Kidney (tissue), 14 donors: ENCODE results near the gene PTK6. TPM values are rescaled to one million over a fixed set of nuclear protein-coding genes. Genes with fewer than 3 reads are reported as not detected.
"Not testable (repeated sequence)": the region's sequence is repeated elsewhere in the genome, so short reads cannot be mapped to it uniquely, and the experiment has no call there.

Experiments
- DNase-seq, 5 donors: peaks; one replicate each; pipeline ENCODE4 v3.0.0-alpha.2; 2013 to 2020
- FAIRE-seq: peaks from 2 replicates; lab custom pipeline; 2012; peaks lifted over from hg19 to GRCh38; lab: Jason Lieb, UNC
- H3K27ac ChIP-seq, 2 donors: one replicate each; pipeline ENCODE4 v1.7.0; 2013; ENCODE audit warnings: low read depth in 2 of 2, low read length in 2 of 2, inconsistent platforms in 1 of 2
- H3K27me3 ChIP-seq: one replicate; pipeline ENCODE4 v1.7.1; 2013; ENCODE audit warnings: low read length, inconsistent platforms; ENCODE audit not compliant: control insufficient read depth, insufficient read depth
- H3K36me3 ChIP-seq, 3 donors: one replicate each; pipeline versions ENCODE4 v1.7.0 to v1.7.1; 2013; ENCODE audit warnings: low read length in 3 of 3, control low read depth in 1 of 3, inconsistent platforms in 1 of 3; ENCODE audit not compliant: insufficient read depth in 3 of 3, control insufficient read depth in 2 of 3
- H3K4me1 ChIP-seq, 3 donors: one replicate each; pipeline versions ENCODE4 v1.7.0 to v1.7.1; 2013; ENCODE audit warnings: low read length in 3 of 3, inconsistent platforms in 1 of 3, low read depth in 1 of 3; ENCODE audit not compliant: control insufficient read depth in 2 of 3, insufficient read depth in 2 of 3
- H3K4me3 ChIP-seq, 3 donors: one replicate each; pipeline versions ENCODE4 v1.7.0 to v1.8.1; 2013; ENCODE audit warnings: low read length in 3 of 3, control low read depth in 1 of 3, inconsistent platforms in 1 of 3
- H3K9ac ChIP-seq, 3 donors: one replicate each; pipeline versions ENCODE4 v1.7.0 to v1.7.1; 2013; ENCODE audit warnings: low read length in 3 of 3, control low read depth in 1 of 3, inconsistent platforms in 1 of 3
- H3K9me3 ChIP-seq, 3 donors: one replicate each; pipeline versions ENCODE4 v1.7.0 to v1.7.1; 2013; ENCODE audit warnings: low read length in 3 of 3, control low read depth in 1 of 3, inconsistent platforms in 1 of 3; ENCODE audit not compliant: control insufficient read depth in 2 of 3, insufficient read depth in 1 of 3
- intact Hi-C: fragments of 100-400 bp; cut with DNase I; formaldehyde crosslinking; loops from one replicate; pipeline ENCODE4 v1.11.1; 2022
- polyA plus RNA-seq: library from polyadenylated mRNA; stranded (reverse); fragments of 350-450 nt; fragmentation: Illumina TruSeq; extraction: RNeasy Lipid Tissue Mini Kit (QIAGEN cat#74804); gene quantifications from one replicate; pipeline ENCODE4 v1.2.3, GENCODE V29; 2014; ENCODE audit warnings: low read depth, low replicate concordance; ENCODE audit not compliant: insufficient read depth
- total RNA-seq: library from RNA; stranded (reverse); fragmentation: NEBNext Ultra II Directional; extraction: Animal tissue kit (Norgen Biotek cat#: 25700); gene quantifications from one replicate; pipeline ENCODE4 v1.2.1, GENCODE V29; 2021
- TF ChIP-seq, protein P1 (sequence below): IDR thresholded peaks from 3 replicates; pipeline ENCODE4 v1.5.1; 2012; ENCODE audit warnings: mild to moderate bottlenecking, moderate library complexity, borderline replicate concordance; ENCODE audit not compliant: insufficient read depth; ENCODE audit errors: extremely low read depth
- donor health status: control.
- donor health status: control.
- donor health status: control.
- donor health status: control.
- donor health status: control.
- donor health status: DM: yes; HTN: yes; CAD: no.
- donor health status: Normal renal cell carcinoma (clear cell type).

PTK6 gene
- total and polyA plus RNA-seq, 2 donors from 2014 or later = 0.26 to 1.1 TPM

DNA sequence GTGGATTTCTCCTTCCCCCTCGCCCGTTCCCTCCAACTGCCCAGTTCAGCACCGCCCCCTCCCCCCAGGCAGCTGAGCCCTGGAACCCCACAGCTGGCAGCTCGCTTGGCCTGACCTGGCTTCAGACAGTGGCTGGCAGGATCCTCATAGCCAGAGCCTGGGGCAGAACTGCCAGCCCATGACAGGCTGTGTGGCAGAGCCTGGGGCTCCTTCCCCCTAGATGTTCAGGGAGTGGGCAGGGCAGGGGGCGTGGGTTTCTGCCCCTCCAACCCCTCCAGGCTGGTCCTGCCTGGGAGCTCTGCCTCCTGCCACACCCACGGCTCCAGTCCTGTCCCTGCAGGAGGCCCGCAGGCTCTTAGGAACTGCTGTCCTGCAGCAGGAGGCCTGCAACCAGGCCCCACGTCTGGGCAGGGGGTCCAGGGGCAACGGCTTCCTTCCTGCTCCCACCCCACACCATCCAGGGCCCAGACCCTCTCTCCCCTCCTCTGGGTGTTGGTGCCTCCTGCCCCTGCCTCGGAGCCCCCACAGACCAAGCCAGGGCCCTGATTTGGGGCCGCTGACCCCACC, 55.1 kb downstream of the PTK6 start:
- no peak for DNase-seq

DNA sequence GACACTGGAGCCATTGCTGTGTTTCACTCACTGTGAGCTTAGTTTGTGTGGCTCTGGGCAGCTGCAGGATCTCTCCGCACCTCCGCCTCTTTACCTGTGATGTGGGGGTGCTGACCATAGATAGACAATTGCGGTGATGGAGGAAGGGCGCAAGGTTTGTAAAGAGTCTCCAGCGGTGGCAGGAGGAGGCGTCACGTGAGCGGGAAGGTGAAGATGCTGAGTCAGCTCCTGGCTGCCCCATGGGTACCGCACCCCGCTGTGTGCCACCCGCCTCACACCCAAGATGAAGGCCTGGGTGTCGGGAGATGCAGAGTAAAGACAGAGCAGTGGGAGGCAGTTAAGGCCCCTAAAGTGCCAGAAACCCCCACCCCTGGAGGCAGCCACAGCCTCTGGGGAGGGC, 55.7 kb downstream of the PTK6 start:
- DNase-seq (no peak), FAIRE-seq (no peak)
- no peaks in the 10 kb centered on the region for H3K9me3 ChIP-seq
- H3K4me1 ChIP-seq = peaks cover 0 to 4% (median 0%) of the 10 kb centered on the region in 3 donors
- no peak overlapping the region for H3K9ac ChIP-seq
- no peak overlapping the region for H3K4me3 ChIP-seq
- no peaks in the 10 kb centered on the region for H3K36me3 ChIP-seq
- intact Hi-C loops = no loop called here
- TF ChIP-seq, protein P1, sequence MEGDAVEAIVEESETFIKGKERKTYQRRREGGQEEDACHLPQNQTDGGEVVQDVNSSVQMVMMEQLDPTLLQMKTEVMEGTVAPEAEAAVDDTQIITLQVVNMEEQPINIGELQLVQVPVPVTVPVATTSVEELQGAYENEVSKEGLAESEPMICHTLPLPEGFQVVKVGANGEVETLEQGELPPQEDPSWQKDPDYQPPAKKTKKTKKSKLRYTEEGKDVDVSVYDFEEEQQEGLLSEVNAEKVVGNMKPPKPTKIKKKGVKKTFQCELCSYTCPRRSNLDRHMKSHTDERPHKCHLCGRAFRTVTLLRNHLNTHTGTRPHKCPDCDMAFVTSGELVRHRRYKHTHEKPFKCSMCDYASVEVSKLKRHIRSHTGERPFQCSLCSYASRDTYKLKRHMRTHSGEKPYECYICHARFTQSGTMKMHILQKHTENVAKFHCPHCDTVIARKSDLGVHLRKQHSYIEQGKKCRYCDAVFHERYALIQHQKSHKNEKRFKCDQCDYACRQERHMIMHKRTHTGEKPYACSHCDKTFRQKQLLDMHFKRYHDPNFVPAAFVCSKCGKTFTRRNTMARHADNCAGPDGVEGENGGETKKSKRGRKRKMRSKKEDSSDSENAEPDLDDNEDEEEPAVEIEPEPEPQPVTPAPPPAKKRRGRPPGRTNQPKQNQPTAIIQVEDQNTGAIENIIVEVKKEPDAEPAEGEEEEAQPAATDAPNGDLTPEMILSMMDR = no peak
- H3K27me3 ChIP-seq = no peaks in the 10 kb centered on the region
- no peak overlapping the region for H3K27ac ChIP-seq

More for the DNA sequence above, 55.1 kb downstream of the PTK6 start:
- no peaks in the 10 kb centered on the region for H3K36me3 ChIP-seq
- no peak overlapping the region for H3K4me3 ChIP-seq
- H3K27ac ChIP-seq = no peak overlapping the region
- no peaks in the 10 kb centered on the region for H3K9me3 ChIP-seq
- FAIRE-seq = no peak
- H3K9ac ChIP-seq = no peak overlapping the region
- no peaks in the 10 kb centered on the region for H3K27me3 ChIP-seq
- intact Hi-C loops = no loop called here
- H3K4me1 ChIP-seq = peaks cover 0 to 4% (median 0%) of the 10 kb centered on the region in 3 donors
- TF ChIP-seq, protein P1 = no peak

DNA sequence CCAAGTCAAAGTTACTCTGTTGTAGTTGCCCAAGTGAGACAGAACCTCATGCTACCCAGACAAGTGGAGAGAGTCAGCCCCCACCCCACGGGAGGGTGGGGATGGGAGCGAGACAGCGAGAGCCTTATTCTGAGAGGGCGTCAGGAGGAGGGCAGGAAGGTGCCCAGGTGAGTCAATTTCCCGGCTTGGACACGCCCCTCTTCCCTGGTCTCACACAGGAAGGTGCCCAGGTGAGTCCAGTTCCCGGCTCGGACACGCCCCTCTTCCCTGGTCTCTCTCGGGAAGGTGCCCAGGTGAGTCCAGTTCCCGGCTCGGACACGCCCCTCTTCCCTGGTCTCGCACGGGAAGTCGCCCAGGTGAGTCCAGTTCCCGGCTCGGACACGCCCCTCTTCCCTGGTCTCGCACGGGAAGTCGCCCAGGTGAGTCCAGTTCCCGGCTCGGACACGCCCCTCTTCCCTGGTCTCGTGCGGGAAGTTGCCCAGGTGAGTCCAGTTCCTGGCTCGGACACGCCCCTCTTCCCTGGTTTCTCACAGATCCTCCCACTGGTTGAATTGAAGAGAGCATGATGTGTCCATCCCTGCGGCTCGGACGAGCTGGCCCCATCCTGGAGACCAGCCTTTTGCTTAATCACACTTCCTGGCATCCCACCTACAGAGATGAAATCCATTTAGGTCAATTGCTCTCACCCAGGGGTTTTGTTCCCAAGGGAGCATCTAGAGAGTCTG, 57.3 kb downstream of the PTK6 start:
- intact Hi-C loops, FAIRE-seq, H3K4me3 ChIP-seq, DNase-seq, H3K36me3 ChIP-seq, H3K27me3 ChIP-seq, H3K9ac ChIP-seq, H3K4me1 ChIP-seq, H3K9me3 ChIP-seq, H3K27ac ChIP-seq: not testable (repeated sequence)
